HFFc6 (cell line): Measurements from ENCODE around the gene FXYD1. TPM values are rescaled to one million over a fixed set of nuclear protein-coding genes. Genes with fewer than 3 reads are reported as not detected.
A peak's percentile ranks its signal among the peaks of the same experiment; 100 is the strongest.

Experiments
- DNase-seq: peaks from one replicate; pipeline ENCODE4 v3.0.0-alpha.2; 2018
- H3K27ac Mint-ChIP-seq: 2 replicates; pipeline ENCODE4 v1.8.0; 2020; ENCODE audit warnings: mild to moderate bottlenecking, mixed read lengths
- H3K27me3 Mint-ChIP-seq: 2 replicates; pipeline ENCODE4 v1.8.0; 2021; ENCODE audit warnings: mild to moderate bottlenecking, moderate library complexity, mixed read lengths; ENCODE audit not compliant: insufficient read depth
- H3K36me3 Mint-ChIP-seq: 2 replicates; pipeline ENCODE4 v1.8.0; 2021; ENCODE audit warnings: low read depth, mixed read lengths
- H3K4me1 Mint-ChIP-seq: 2 replicates; pipeline ENCODE4 v1.8.0; 2020; ENCODE audit warnings: low read depth, mixed read lengths
- H3K4me3 Mint-ChIP-seq: 2 replicates; pipeline ENCODE4 v1.8.0; 2020; ENCODE audit warnings: mild to moderate bottlenecking, moderate library complexity, mixed read lengths
- H3K9me3 Mint-ChIP-seq: 2 replicates; pipeline ENCODE4 v1.8.0; 2020; ENCODE audit warnings: mild to moderate bottlenecking, mixed read lengths
- CTCF ChIP-seq: fragments of 200-600 bp; sonication (generic); IDR thresholded peaks from 2 replicates; pipeline ENCODE4 v1.5.0; 2021; ENCODE audit warnings: antibody characterized with exemption, mild to moderate bottlenecking
- total RNA-seq, 6 experiments: library from RNA; stranded (reverse); fragmentation: NEBNext Ultra II Directional; extraction: Animal tissue kit (Norgen Biotek cat#: 25700); gene quantifications; 2 replicates in 1 of 6; 3 replicates in 5 of 6; pipeline ENCODE4 v1.2.3, GENCODE V29; 2021

Gene FXYD1
- total RNA-seq, 6 experiments from 2014 or later = 0.92 to 2.7 (median 2.1) TPM; not detected in 1

- Mint-ChIP-seq H3K36me3 (no peaks in the 10 kb centered on the region), H3K9me3 (no peaks in the 10 kb centered on the region), H3K27ac (peak overlapping the region; percentile 59), H3K4me3 (peak overlapping the region; percentile 87), H3K27me3 (peaks cover 16% of the 10 kb centered on the region), H3K4me1 (peaks cover 36% of the 10 kb centered on the region)
- DNase-seq = peak; percentile 90
- TF ChIP-seq CTCF = no peak
These were observed 14.2 kb upstream of the FXYD1 start for GRCh38 chr19:35124098-35125060.

GRCh38 chr19:35125270-35125717 lies 13.3 kb upstream of the FXYD1 start:
- Mint-ChIP-seq H3K9me3 (no peaks in the 10 kb centered on the region), H3K4me3 (no peak overlapping the region), H3K36me3 (no peaks in the 10 kb centered on the region), H3K27ac (no peak overlapping the region), H3K4me1 (peaks cover 34% of the 10 kb centered on the region), H3K27me3 (peaks cover 23% of the 10 kb centered on the region)
- no peak for DNase-seq
- TF ChIP-seq CTCF = no peak

- Mint-ChIP-seq H3K9me3 (no peaks in the 10 kb centered on the region), H3K27me3 (peaks cover 25% of the 10 kb centered on the region), H3K27ac (no peak overlapping the region), H3K4me1 (peaks cover 27% of the 10 kb centered on the region), H3K4me3 (no peak overlapping the region), H3K36me3 (no peaks in the 10 kb centered on the region)
- no peak for DNase-seq
- no peak for TF ChIP-seq CTCF
These were observed 12.6 kb upstream of the FXYD1 start for GRCh38 chr19:35125749-35126623.

DNA sequence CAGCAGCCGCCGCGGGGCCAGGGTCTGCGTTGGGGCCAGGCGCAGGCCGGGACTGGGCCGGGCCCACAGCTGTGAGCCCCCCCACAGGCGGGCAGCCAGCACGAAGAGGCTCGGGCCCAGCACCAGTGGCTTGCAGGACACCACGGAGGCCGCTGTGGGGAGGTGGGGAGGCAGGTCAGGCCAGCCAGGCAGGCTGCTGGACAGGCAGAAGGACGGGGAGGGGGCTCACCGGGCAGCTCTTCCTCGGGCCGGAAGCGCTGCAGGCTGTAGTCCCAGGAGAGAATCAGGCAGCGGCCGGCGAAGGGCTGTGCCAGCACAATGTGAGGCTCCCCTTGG lies 12.0 kb upstream of the FXYD1 start:
- Mint-ChIP-seq H3K4me3 (no peak overlapping the region), H3K36me3 (no peaks in the 10 kb centered on the region), H3K27ac (no peak overlapping the region), H3K4me1 (peaks cover 23% of the 10 kb centered on the region), H3K27me3 (peaks cover 24% of the 10 kb centered on the region), H3K9me3 (no peaks in the 10 kb centered on the region)
- DNase-seq = no peak
- TF ChIP-seq CTCF = no peak

- TF ChIP-seq CTCF = no peak
- no peaks in the 10 kb centered on the region for H3K9me3 Mint-ChIP-seq
- peaks cover 23% of the 10 kb centered on the region for H3K4me1 Mint-ChIP-seq
- H3K27ac Mint-ChIP-seq = no peak overlapping the region
- peaks cover 24% of the 10 kb centered on the region for H3K27me3 Mint-ChIP-seq
- no peak for DNase-seq
- no peak overlapping the region for H3K4me3 Mint-ChIP-seq
- H3K36me3 Mint-ChIP-seq = no peaks in the 10 kb centered on the region
These were observed 10.8 kb upstream of the FXYD1 start for GRCh38 chr19:35127871-35128270.
